ENCODE data around the gene FILIP1L.

The FILIP1L gene

DNA sequence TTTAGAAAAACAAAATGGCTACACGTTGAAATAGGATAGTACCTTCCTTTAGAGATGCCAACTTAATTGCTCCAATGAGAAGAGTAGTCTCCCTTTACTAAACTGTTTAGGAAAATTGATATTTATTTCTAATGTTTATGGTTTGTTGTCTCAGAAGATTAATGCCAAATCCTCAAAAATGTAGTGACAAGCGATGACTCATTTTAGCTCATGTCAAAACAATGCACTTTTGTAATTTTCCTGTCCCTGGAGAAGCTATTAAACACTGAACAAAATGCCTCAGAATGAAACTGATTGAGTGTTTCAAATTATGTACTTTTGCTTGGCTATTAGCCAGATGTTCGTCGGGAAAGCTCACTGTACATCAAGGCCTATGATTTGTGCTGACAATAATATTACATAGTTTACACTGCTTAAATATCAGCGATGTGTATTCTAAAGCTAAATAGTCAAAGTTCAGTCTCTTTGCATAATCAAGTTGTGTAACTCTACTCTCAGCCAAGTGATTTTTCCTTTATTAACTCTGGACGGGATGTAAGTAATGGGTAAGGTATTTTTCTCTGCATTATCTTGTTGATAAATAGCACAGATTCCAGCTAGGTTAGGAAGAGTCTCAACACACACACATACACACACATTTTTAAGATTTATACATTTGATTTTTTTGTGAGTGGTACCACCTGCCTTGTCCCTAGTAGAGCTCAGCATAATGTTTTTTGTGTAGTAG lies 212.9 kb downstream of the FILIP1L start (continued):
- TF ChIP-seq, protein P1, sequence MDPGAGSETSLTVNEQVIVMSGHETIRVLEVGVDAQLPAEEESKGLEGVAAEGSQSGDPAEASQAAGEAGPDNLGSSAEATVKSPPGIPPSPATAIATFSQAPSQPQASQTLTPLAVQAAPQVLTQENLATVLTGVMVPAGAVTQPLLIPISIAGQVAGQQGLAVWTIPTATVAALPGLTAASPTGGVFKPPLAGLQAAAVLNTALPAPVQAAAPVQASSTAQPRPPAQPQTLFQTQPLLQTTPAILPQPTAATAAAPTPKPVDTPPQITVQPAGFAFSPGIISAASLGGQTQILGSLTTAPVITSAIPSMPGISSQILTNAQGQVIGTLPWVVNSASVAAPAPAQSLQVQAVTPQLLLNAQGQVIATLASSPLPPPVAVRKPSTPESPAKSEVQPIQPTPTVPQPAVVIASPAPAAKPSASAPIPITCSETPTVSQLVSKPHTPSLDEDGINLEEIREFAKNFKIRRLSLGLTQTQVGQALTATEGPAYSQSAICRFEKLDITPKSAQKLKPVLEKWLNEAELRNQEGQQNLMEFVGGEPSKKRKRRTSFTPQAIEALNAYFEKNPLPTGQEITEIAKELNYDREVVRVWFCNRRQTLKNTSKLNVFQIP (CRISPR knock-in tag; IDR thresholded peaks at IDR 0.05; ENCODE audit: borderline replicate concordance, low read depth) = no peak
- TF ChIP-seq BACH2 (CRISPR knock-in tag; IDR thresholded peaks at IDR 0.05; ENCODE audit: borderline replicate concordance) = no peak
- no peak for TF ChIP-seq ZNF8 (CRISPR knock-in tag; IDR thresholded peaks at IDR 0.05)

DNA sequence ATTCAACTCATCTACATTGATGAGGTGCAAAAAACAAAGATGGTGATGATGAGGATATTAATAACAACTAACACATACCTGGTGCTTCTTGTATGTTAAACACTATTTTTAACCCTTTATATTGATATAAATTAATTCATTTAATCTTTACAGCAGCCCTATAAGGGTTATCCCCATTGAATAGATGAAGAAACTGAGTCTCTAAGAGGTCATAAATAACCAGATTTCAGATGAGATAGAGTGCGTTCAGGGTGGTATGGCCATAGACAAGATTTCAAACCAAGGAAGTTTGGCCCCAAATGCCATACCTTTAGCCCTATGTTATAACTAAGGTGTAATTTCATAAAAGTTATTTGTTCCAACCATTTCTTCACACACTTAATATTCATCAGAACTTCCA lies 214.1 kb downstream of the FILIP1L start:
- TF ChIP-seq, protein P2, sequence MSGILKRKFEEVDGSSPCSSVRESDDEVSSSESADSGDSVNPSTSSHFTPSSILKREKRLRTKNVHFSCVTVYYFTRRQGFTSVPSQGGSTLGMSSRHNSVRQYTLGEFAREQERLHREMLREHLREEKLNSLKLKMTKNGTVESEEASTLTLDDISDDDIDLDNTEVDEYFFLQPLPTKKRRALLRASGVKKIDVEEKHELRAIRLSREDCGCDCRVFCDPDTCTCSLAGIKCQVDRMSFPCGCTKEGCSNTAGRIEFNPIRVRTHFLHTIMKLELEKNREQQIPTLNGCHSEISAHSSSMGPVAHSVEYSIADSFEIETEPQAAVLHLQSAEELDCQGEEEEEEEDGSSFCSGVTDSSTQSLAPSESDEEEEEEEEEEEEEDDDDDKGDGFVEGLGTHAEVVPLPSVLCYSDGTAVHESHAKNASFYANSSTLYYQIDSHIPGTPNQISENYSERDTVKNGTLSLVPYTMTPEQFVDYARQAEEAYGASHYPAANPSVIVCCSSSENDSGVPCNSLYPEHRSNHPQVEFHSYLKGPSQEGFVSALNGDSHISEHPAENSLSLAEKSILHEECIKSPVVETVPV (CRISPR knock-in tag; IDR thresholded peaks at IDR 0.05) = no peak
- TF ChIP-seq ZNF8 (CRISPR knock-in tag; IDR thresholded peaks at IDR 0.05) (no peak), CSDC2 (CRISPR knock-in tag; IDR thresholded peaks at IDR 0.05) (no peak), RARB (CRISPR knock-in tag; IDR thresholded peaks at IDR 0.05) (no peak), ZNF565 (CRISPR knock-in tag; conservative IDR thresholded peaks at IDR 0.05; ENCODE audit: low read depth) (no peak), ARNTL (CRISPR knock-in tag; IDR thresholded peaks at IDR 0.05; ENCODE audit: borderline replicate concordance, low read depth) (no peak)
- TF ChIP-seq, protein P3, sequence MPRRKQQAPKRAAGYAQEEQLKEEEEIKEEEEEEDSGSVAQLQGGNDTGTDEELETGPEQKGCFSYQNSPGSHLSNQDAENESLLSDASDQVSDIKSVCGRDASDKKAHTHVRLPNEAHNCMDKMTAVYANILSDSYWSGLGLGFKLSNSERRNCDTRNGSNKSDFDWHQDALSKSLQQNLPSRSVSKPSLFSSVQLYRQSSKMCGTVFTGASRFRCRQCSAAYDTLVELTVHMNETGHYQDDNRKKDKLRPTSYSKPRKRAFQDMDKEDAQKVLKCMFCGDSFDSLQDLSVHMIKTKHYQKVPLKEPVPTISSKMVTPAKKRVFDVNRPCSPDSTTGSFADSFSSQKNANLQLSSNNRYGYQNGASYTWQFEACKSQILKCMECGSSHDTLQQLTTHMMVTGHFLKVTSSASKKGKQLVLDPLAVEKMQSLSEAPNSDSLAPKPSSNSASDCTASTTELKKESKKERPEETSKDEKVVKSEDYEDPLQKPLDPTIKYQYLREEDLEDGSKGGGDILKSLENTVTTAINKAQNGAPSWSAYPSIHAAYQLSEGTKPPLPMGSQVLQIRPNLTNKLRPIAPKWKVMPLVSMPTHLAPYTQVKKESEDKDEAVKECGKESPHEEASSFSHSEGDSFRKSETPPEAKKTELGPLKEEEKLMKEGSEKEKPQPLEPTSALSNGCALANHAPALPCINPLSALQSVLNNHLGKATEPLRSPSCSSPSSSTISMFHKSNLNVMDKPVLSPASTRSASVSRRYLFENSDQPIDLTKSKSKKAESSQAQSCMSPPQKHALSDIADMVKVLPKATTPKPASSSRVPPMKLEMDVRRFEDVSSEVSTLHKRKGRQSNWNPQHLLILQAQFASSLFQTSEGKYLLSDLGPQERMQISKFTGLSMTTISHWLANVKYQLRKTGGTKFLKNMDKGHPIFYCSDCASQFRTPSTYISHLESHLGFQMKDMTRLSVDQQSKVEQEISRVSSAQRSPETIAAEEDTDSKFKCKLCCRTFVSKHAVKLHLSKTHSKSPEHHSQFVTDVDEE (CRISPR knock-in tag; IDR thresholded peaks at IDR 0.05) = no peak
- ATAC-seq = no peak

DNA sequence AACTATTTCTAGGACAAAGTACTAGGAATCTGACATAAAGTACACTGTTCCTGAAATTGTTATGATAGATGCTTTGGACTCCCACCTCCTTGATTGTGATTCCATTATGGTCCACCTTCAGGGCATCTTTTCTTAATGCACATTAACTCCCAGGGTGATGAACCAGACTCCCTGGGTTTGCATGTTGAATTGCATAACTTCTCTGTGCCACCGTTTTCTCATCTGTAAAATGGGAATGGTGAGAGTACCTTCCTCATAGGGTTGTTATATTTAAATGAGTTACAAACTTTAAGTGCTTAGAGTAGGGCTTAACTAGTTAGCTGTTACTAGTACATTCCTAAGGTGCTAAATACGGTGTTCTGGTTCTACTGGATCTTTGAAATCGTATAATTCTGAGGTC lies 214.7 kb downstream of the FILIP1L start:
- no peak for ATAC-seq

More for the DNA sequence above, 214.7 kb downstream of the FILIP1L start:
- TF ChIP-seq ESRRG (CRISPR knock-in tag; IDR thresholded peaks at IDR 0.05) = no peak
- no peak for TF ChIP-seq CSDC2 (CRISPR knock-in tag; IDR thresholded peaks at IDR 0.05)
- no peak for TF ChIP-seq RARB (CRISPR knock-in tag; IDR thresholded peaks at IDR 0.05)
- TF ChIP-seq, protein P4, sequence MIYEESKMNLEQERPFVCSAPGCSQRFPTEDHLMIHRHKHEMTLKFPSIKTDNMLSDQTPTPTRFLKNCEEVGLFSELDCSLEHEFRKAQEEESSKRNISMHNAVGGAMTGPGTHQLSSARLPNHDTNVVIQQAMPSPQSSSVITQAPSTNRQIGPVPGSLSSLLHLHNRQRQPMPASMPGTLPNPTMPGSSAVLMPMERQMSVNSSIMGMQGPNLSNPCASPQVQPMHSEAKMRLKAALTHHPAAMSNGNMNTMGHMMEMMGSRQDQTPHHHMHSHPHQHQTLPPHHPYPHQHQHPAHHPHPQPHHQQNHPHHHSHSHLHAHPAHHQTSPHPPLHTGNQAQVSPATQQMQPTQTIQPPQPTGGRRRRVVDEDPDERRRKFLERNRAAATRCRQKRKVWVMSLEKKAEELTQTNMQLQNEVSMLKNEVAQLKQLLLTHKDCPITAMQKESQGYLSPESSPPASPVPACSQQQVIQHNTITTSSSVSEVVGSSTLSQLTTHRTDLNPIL (CRISPR knock-in tag; IDR thresholded peaks at IDR 0.05; ENCODE audit: low read depth) = no peak
- TF ChIP-seq, protein P1 (CRISPR knock-in tag; IDR thresholded peaks at IDR 0.05; ENCODE audit: borderline replicate concordance, low read depth) = no peak
- no peak for TF ChIP-seq ZC3H10 (CRISPR knock-in tag; IDR thresholded peaks at IDR 0.05)
- no peak for TF ChIP-seq PPARA (CRISPR knock-in tag; IDR thresholded peaks at IDR 0.05; ENCODE audit: borderline replicate concordance)
- no peak for TF ChIP-seq OSR1 (CRISPR knock-in tag; IDR thresholded peaks at IDR 0.05)
- no peak for TF ChIP-seq SNAI2 (CRISPR knock-in tag; IDR thresholded peaks at IDR 0.05)
- TF ChIP-seq, protein P3 (CRISPR knock-in tag; IDR thresholded peaks at IDR 0.05) = no peak
- TF ChIP-seq ISL1 (CRISPR knock-in tag; IDR thresholded peaks at IDR 0.05) = no peak
- no peak for TF ChIP-seq ARNTL (CRISPR knock-in tag; IDR thresholded peaks at IDR 0.05; ENCODE audit: borderline replicate concordance, low read depth)
- TF ChIP-seq, protein P5, sequence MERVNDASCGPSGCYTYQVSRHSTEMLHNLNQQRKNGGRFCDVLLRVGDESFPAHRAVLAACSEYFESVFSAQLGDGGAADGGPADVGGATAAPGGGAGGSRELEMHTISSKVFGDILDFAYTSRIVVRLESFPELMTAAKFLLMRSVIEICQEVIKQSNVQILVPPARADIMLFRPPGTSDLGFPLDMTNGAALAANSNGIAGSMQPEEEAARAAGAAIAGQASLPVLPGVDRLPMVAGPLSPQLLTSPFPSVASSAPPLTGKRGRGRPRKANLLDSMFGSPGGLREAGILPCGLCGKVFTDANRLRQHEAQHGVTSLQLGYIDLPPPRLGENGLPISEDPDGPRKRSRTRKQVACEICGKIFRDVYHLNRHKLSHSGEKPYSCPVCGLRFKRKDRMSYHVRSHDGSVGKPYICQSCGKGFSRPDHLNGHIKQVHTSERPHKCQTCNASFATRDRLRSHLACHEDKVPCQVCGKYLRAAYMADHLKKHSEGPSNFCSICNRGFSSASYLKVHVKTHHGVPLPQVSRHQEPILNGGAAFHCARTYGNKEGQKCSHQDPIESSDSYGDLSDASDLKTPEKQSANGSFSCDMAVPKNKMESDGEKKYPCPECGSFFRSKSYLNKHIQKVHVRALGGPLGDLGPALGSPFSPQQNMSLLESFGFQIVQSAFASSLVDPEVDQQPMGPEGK (CRISPR knock-in tag; IDR thresholded peaks at IDR 0.05; ENCODE audit: borderline replicate concordance) = no peak
- no peak for TF ChIP-seq ZNF70 (CRISPR knock-in tag; IDR thresholded peaks at IDR 0.05)
- no peak for TF ChIP-seq ZNF8 (CRISPR knock-in tag; IDR thresholded peaks at IDR 0.05)
- no peak for TF ChIP-seq ZFP30 (CRISPR knock-in tag; IDR thresholded peaks at IDR 0.05)
- TF ChIP-seq, protein P2 (CRISPR knock-in tag; IDR thresholded peaks at IDR 0.05) = no peak
